ENCODE data around the gene RCSD1.

Gene RCSD1

GRCh38 chr1:167670563-167670962 lies 40.5 kb downstream of the RCSD1 start:
- FAIRE-seq, result no peak

GRCh38 chr1:167671727-167672511 lies 41.9 kb downstream of the RCSD1 start:
- no peak for FAIRE-seq

GRCh38 chr1:167672831-167673230 lies 42.8 kb downstream of the RCSD1 start:
- no peak for FAIRE-seq

GRCh38 chr1:167673265-167673664 lies 43.2 kb downstream of the RCSD1 start:
- FAIRE-seq, result no peak

- no peak for FAIRE-seq
Observed at GRCh38 chr1:167674156-167674555, 44.1 kb downstream of the RCSD1 start.

- no peak for FAIRE-seq
Observed at GRCh38 chr1:167675440-167675839, 45.4 kb downstream of the RCSD1 start.

GRCh38 chr1:167676205-167676915 lies 46.3 kb downstream of the RCSD1 start:
- FAIRE-seq, result no peak

GRCh38 chr1:167676916-167677848 lies 47.1 kb downstream of the RCSD1 start:
- no peak for FAIRE-seq

- FAIRE-seq, result no peak
Observed at GRCh38 chr1:167678422-167678821, 48.4 kb downstream of the RCSD1 start.

- FAIRE-seq, result no peak
Observed at GRCh38 chr1:167678838-167679237, 48.8 kb downstream of the RCSD1 start.

GRCh38 chr1:167679714-167680113 lies 49.7 kb downstream of the RCSD1 start:
- FAIRE-seq, result no peak

GRCh38 chr1:167681024-167681423 lies 51.0 kb downstream of the RCSD1 start:
- FAIRE-seq, result no peak

- no peak for FAIRE-seq
Observed at GRCh38 chr1:167681451-167682098, 51.5 kb downstream of the RCSD1 start.

GRCh38 chr1:167683226-167683625 lies 53.2 kb downstream of the RCSD1 start:
- FAIRE-seq, result no peak

GRCh38 chr1:167683641-167684502 lies 53.8 kb downstream of the RCSD1 start:
- no peak for FAIRE-seq

- no peak for FAIRE-seq
Observed at GRCh38 chr1:167685844-167686243, 55.8 kb downstream of the RCSD1 start.

- peak; percentile 76 for FAIRE-seq
Observed at GRCh38 chr1:167687919-167688519, 58.0 kb downstream of the RCSD1 start.

GRCh38 chr1:167689567-167689920 lies 59.5 kb downstream of the RCSD1 start:
- no peak for FAIRE-seq

- no peak for FAIRE-seq
Observed at GRCh38 chr1:167690053-167690452, 60.0 kb downstream of the RCSD1 start.

GRCh38 chr1:167693425-167694045 lies 63.5 kb downstream of the RCSD1 start:
- no peak for FAIRE-seq

- FAIRE-seq, result no peak
Observed at GRCh38 chr1:167694691-167695090, 64.7 kb downstream of the RCSD1 start.

All from islet of Langerhans (tissue), 1 donor.